HG03039 (cell line): Measurements from ENCODE around the gene ZFYVE28.

ENCODE experiments used
- ATAC-seq: cut with Tn5 transposase; IDR thresholded peaks from one replicate; pipeline ENCODE4 v1.9.1; 2021; ENCODE audit warnings: mild to moderate bottlenecking, moderate library complexity; ENCODE audit not compliant: unreplicated experiment

Gene ZFYVE28

GRCh38 chr4:2354760-2355159 lies 63.7 kb downstream of the ZFYVE28 start:
- no peak for ATAC-seq

- no peak for ATAC-seq
Observed at GRCh38 chr4:2354118-2354517, 64.3 kb downstream of the ZFYVE28 start.

- ATAC-seq, result no peak
Observed at GRCh38 chr4:2353222-2354107, 65.0 kb downstream of the ZFYVE28 start.

GRCh38 chr4:2352729-2353221 lies 65.7 kb downstream of the ZFYVE28 start:
- ATAC-seq, result no peak

GRCh38 chr4:2352171-2352570 lies 66.3 kb downstream of the ZFYVE28 start:
- ATAC-seq, result no peak

- ATAC-seq, result no peak
Observed at GRCh38 chr4:2350982-2351381, 67.5 kb downstream of the ZFYVE28 start.

GRCh38 chr4:2348786-2349185 lies 69.7 kb downstream of the ZFYVE28 start:
- no peak for ATAC-seq

- ATAC-seq, result no peak
Observed at GRCh38 chr4:2347190-2347589, 71.3 kb downstream of the ZFYVE28 start.

- no peak for ATAC-seq
Observed at GRCh38 chr4:2343476-2343875, 75.0 kb downstream of the ZFYVE28 start.

- no peak for ATAC-seq
Observed at GRCh38 chr4:2341911-2342652, 76.4 kb downstream of the ZFYVE28 start.

- ATAC-seq, result no peak
Observed at GRCh38 chr4:2341261-2341841, 77.1 kb downstream of the ZFYVE28 start.

GRCh38 chr4:2340272-2341061 lies 78.0 kb downstream of the ZFYVE28 start:
- ATAC-seq, result no peak

- ATAC-seq, result no peak
Observed at GRCh38 chr4:2339458-2340271, 78.8 kb downstream of the ZFYVE28 start.

- ATAC-seq, result no peak
Observed at GRCh38 chr4:2338754-2339457, 79.5 kb downstream of the ZFYVE28 start.

GRCh38 chr4:2337896-2338295 lies 80.5 kb downstream of the ZFYVE28 start:
- no peak for ATAC-seq

- no peak for ATAC-seq
Observed at GRCh38 chr4:2337131-2337723, 81.2 kb downstream of the ZFYVE28 start.

GRCh38 chr4:2336659-2337058 lies 81.8 kb downstream of the ZFYVE28 start:
- ATAC-seq, result no peak

GRCh38 chr4:2335729-2336101 lies 82.7 kb downstream of the ZFYVE28 start:
- ATAC-seq, result no peak
